GM12878 (cell line): Measurements from ENCODE around the gene KCTD2. TPM values are rescaled to one million over a fixed set of nuclear protein-coding genes. Genes with fewer than 3 reads are reported as not detected.

Experiments
- ATAC-seq: fragments of 200-7000 bp; cut with Tn5 transposase; 3 replicates; pipeline ENCODE4 v1.9.1; 2020; ENCODE audit warnings: mild to moderate bottlenecking, moderate library complexity
- BruUV-seq: library from RNA; stranded (reverse); fragments of 400-500 nt; replicated peaks from 2 replicates; lab custom pipeline; 2021; lab: Mats Ljungman, UMichigan
- CTCF ChIA-PET: fragments of 300-600 bp; sonication (Branson Sonifier 250); formaldehyde crosslinking; extraction: SDS; loops from one replicate; lab custom pipeline; 2021; ENCODE audit warnings: inconsistent platforms; lab: Yijun Ruan, JAX
- POLR2A ChIA-PET: fragments of 350-600 bp; formaldehyde crosslinking; extraction: SDS; loops from one replicate; lab custom pipeline; 2021; ENCODE audit warnings: inconsistent platforms; lab: Charles Lee
- RAD21 ChIA-PET: fragments of 300-600 bp; sonication (Branson Sonifier 250); formaldehyde crosslinking; loops from one replicate; lab custom pipeline; 2023; ENCODE audit warnings: antibody characterized with exemption; ENCODE audit not compliant: unreplicated experiment; lab: Charles Lee
- SMC1A ChIA-PET: fragments of 300-600 bp; sonication (Branson Sonifier 250); formaldehyde crosslinking; loops from one replicate; lab custom pipeline; 2023; ENCODE audit not compliant: unreplicated experiment, uncharacterized antibody; lab: Charles Lee
- DNase-seq: peaks from one replicate; pipeline ENCODE4 v3.0.0-alpha.2; 2011; ENCODE audit warnings: low read depth, low spot score
- FAIRE-seq: peaks from 3 replicates; lab custom pipeline; 2011; peaks lifted over from hg19 to GRCh38; lab: Jason Lieb, UNC
- H2AFZ ChIP-seq: 2 replicates; pipeline ENCODE4 v1.6.0; 2011; ENCODE audit warnings: low read depth, low read length, control low read depth; ENCODE audit not compliant: control insufficient read depth
- H3K27ac ChIP-seq: 2 replicates; pipeline ENCODE4 v1.5.1; 2011; ENCODE audit warnings: control low read depth; ENCODE audit not compliant: control insufficient read depth, insufficient read depth
- H3K27me3 ChIP-seq, 2 experiments: replicated peaks in 1 of 2; 2 replicates each; pipeline versions ENCODE4 v1.6.0 to v1.6.1; 2011; ENCODE audit warnings: low read length in 1 of 2; ENCODE audit not compliant: control insufficient read depth in 2 of 2, insufficient read depth in 2 of 2
- H3K36me3 ChIP-seq, 2 experiments: 2 replicates each; pipeline ENCODE4 v1.5.1; 2011; ENCODE audit warnings: low read length in 1 of 2; ENCODE audit not compliant: control insufficient read depth in 2 of 2, insufficient read depth in 2 of 2
- H3K4me1 ChIP-seq: 2 replicates; pipeline ENCODE4 v1.6.1; 2011; ENCODE audit warnings: mild to moderate bottlenecking, low read length, moderate library complexity, mixed read lengths; ENCODE audit not compliant: control insufficient read depth, insufficient read depth
- H3K4me2 ChIP-seq: 2 replicates; pipeline ENCODE4 v1.6.0; 2011; ENCODE audit warnings: control low read depth; ENCODE audit not compliant: control insufficient read depth, insufficient read depth
- H3K4me3 ChIP-seq: fragments of 200-600 bp; sonication (generic); 2 replicates; pipeline ENCODE4 v1.5.1; 2016
- H3K79me2 ChIP-seq: 2 replicates; pipeline ENCODE4 v1.6.0; 2011; ENCODE audit warnings: low read length; ENCODE audit not compliant: control insufficient read depth, insufficient read depth
- H3K9ac ChIP-seq: 2 replicates; pipeline ENCODE4 v1.8.0; 2011; ENCODE audit warnings: low read length, control low read depth, mixed read lengths; ENCODE audit not compliant: control insufficient read depth, insufficient read depth
- H3K9me3 ChIP-seq: replicated peaks from 3 replicates; pipeline ENCODE4 v1.5.1; 2011; ENCODE audit warnings: mild to moderate bottlenecking, low read length; ENCODE audit not compliant: control insufficient read depth, insufficient read depth
- H4K20me1 ChIP-seq: 2 replicates; pipeline ENCODE4 v1.6.0; 2011; ENCODE audit not compliant: control insufficient read depth, insufficient read depth
- CHD2 ChIP-seq: IDR thresholded peaks from 2 replicates; pipeline ENCODE4 v1.6.1; 2011; ENCODE audit warnings: low read depth, low read length, improper control_type of control experiment, borderline replicate concordance
- HDGF ChIP-seq: fragments of 450-650 bp; IDR thresholded peaks from 2 replicates; pipeline ENCODE4 v1.6.1; 2016; ENCODE audit warnings: antibody characterized with exemption
- POLR2AphosphoS5 ChIP-seq: IDR thresholded peaks from 2 replicates; pipeline ENCODE4 v1.6.1; 2011; ENCODE audit warnings: mild to moderate bottlenecking, low read length, inconsistent platforms
- RUNX3 ChIP-seq: IDR thresholded peaks from 2 replicates; pipeline ENCODE4 v1.6.1; 2012; ENCODE audit warnings: low read length, inconsistent platforms
- SMAD1 ChIP-seq: fragments of 450-650 bp; IDR thresholded peaks from 2 replicates; pipeline ENCODE4 v1.6.1; 2018; ENCODE audit warnings: mild to moderate bottlenecking, low read depth; ENCODE audit not compliant: partially characterized antibody
- SPI1 ChIP-seq: IDR thresholded peaks from 2 replicates; pipeline ENCODE4 v1.6.1; 2011; ENCODE audit warnings: low read depth, mild to moderate bottlenecking, low read length, moderate library complexity, borderline replicate concordance; ENCODE audit not compliant: insufficient read depth
- STAT1 ChIP-seq: fragments of 450-650 bp; conservative IDR thresholded peaks from 2 replicates; pipeline ENCODE4 v1.6.1; 2014; ENCODE audit warnings: antibody characterized with exemption, mild to moderate bottlenecking
- TAF1 ChIP-seq: IDR thresholded peaks from 2 replicates; pipeline ENCODE4 v1.6.1; 2011; ENCODE audit warnings: mild to moderate bottlenecking, low read depth, low read length, borderline replicate concordance
- TARDBP ChIP-seq: IDR thresholded peaks from 2 replicates; pipeline ENCODE4 v1.6.1; 2016; ENCODE audit warnings: borderline replicate concordance
- WGBS: methylation state at CpG from one replicate; pipeline ENCODE4 v1.1.6; 2016; ENCODE audit warnings: low lambda C conversion rate; ENCODE audit not compliant: insufficient replicate concordance, insufficient coverage; ENCODE audit errors: missing lambda C conversion rate; 5-methylcytosine and 5-hydroxymethylcytosine counted together
- in situ Hi-C: fragments of 300-500 bp; cut with MboI; formaldehyde crosslinking; loops from 9 replicates; pipeline ENCODE4 v1.14.3; 2018; ENCODE audit warnings: mixed read lengths
- intact Hi-C: fragments of 100-400 bp; cut with micrococcal nuclease; formaldehyde crosslinking; loops from one replicate; pipeline ENCODE4 v1.14.2; 2022; ENCODE audit not compliant: unreplicated experiment
- polyA plus RNA-seq, 11 experiments: library from polyadenylated mRNA; depleted of rRNA in 4 of 11; unstranded in 6 of 11; stranded (reverse) in 5 of 11; fragments of >200 nt; fragmentation: Nextera tagmentation in 4 of 11; fragmentation: Illumina TruSeq in 1 of 11; extraction: Ambion mirVana in 4 of 11; extraction: Trizol in 1 of 11; gene quantifications; 1 replicate in 1 of 11; 2 replicates in 10 of 11; pipeline versions ENCODE4 v1.2.1 to v1.2.3, GENCODE V29; 2011 to 2016; ENCODE audit warnings: inconsistent platforms in 2 of 11, missing spikeins in 2 of 11, low read depth in 1 of 11
- total RNA-seq, 4 experiments: library from RNA; depleted of rRNA in 3 of 4; stranded (reverse); fragments of >200 nt in 3 of 4; fragmentation: Illumina TruSeq in 1 of 4; extraction: Trizol in 1 of 4; gene quantifications; 2 replicates each; pipeline versions ENCODE4 v1.2.1 to v1.2.3, GENCODE V29; 2013 to 2021
- TF ChIP-seq, protein P1 (sequence below): fragments of 150-350 bp; IDR thresholded peaks from 2 replicates; pipeline ENCODE4 v1.6.1; 2014; ENCODE audit warnings: mild to moderate bottlenecking, low read depth, low read length
- TF ChIP-seq, protein P2 (sequence below): fragments of 450-650 bp; IDR thresholded peaks from 2 replicates; pipeline ENCODE4 v1.6.1; 2017; ENCODE audit warnings: mild to moderate bottlenecking, low read depth, inconsistent platforms; ENCODE audit not compliant: poor library complexity, severe bottlenecking

KCTD2 gene
- total and polyA plus RNA-seq, 10 of the 15 experiments (the other 5 are each of a cell fraction or from before 2014, with no cell fraction given) = 1.5 to 27.5 (median 13.7) TPM

DNA sequence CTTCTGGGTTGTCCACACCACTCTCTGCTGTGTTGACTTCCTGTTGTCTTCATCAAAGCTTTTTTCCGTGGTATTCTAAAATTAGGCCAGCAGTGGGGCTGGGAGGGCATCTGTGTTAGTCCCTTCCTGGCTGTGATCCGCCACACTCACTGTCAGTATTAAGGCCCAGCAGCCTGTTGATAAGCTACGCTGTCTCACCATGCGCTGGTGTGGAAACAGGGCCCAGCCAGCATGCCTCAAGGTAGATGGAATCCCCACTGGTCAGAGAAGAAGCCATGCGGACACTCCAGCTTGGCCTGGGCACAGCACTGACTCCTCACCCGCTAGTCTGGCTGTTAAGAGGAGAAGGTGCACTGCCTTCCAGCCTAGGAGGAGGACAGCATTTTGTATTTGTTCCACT is 48.2 kb upstream of the KCTD2 start:
- FAIRE-seq (no peak), DNase-seq (no peak), ATAC-seq (no peak)
- ChIA-PET CTCF (interaction anchor here (0.9 kb wide), 1 partner anchor 37 kb away, joined by 4 read pairs; no protein-coding TSS in a partner anchor), RAD21 (interaction anchor here (1.2 kb wide), 1 partner anchor 93 kb away, joined by 3 read pairs; no protein-coding TSS in a partner anchor), POLR2A (interaction anchor here (0.6 kb wide), 1 partner anchor 10 kb away, joined by 3 read pairs; no protein-coding TSS in a partner anchor), SMC1A (interaction anchor here (1.3 to 1.7 kb wide), 3 partner anchors 8 to 37 kb away, joined by 3 to 7 read pairs (median 3); no protein-coding TSS in a partner anchor)
- WGBS = 68% methylated on average over 6 of the region's 6 CpGs
- BruUV-seq = no TSS peak
- H3K4me1 ChIP-seq = no peaks in the 10 kb centered on the region
- no peak overlapping the region for H3K4me2 ChIP-seq
- no peaks in the 10 kb centered on the region for H3K9me3 ChIP-seq
- in situ Hi-C loops (no loop called here), intact Hi-C loops (no loop called here)
- H3K27me3 ChIP-seq = no peaks in the 10 kb centered on the region
- TF ChIP-seq HDGF (no peak), CHD2 (no peak), SPI1 (no peak), STAT1 (no peak), POLR2AphosphoS5 (no peak), TAF1 (no peak), TARDBP (no peak), RUNX3 (no peak), SMAD1 (no peak)
- TF ChIP-seq, protein P1, sequence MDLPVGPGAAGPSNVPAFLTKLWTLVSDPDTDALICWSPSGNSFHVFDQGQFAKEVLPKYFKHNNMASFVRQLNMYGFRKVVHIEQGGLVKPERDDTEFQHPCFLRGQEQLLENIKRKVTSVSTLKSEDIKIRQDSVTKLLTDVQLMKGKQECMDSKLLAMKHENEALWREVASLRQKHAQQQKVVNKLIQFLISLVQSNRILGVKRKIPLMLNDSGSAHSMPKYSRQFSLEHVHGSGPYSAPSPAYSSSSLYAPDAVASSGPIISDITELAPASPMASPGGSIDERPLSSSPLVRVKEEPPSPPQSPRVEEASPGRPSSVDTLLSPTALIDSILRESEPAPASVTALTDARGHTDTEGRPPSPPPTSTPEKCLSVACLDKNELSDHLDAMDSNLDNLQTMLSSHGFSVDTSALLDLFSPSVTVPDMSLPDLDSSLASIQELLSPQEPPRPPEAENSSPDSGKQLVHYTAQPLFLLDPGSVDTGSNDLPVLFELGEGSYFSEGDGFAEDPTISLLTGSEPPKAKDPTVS = no peak
- TF ChIP-seq, protein P2, sequence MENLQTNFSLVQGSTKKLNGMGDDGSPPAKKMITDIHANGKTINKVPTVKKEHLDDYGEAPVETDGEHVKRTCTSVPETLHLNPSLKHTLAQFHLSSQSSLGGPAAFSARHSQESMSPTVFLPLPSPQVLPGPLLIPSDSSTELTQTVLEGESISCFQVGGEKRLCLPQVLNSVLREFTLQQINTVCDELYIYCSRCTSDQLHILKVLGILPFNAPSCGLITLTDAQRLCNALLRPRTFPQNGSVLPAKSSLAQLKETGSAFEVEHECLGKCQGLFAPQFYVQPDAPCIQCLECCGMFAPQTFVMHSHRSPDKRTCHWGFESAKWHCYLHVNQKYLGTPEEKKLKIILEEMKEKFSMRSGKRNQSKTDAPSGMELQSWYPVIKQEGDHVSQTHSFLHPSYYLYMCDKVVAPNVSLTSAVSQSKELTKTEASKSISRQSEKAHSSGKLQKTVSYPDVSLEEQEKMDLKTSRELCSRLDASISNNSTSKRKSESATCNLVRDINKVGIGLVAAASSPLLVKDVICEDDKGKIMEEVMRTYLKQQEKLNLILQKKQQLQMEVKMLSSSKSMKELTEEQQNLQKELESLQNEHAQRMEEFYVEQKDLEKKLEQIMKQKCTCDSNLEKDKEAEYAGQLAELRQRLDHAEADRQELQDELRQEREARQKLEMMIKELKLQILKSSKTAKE = no peak
- H4K20me1 ChIP-seq = no peaks in the 10 kb centered on the region
- H3K36me3 ChIP-seq = no peaks in the 10 kb centered on the region
- no peak overlapping the region; the same call in 1 of the 2 replicates for H3K9ac ChIP-seq
- no peak overlapping the region for H2AFZ ChIP-seq
- H3K79me2 ChIP-seq = no peaks in the 10 kb centered on the region
- no peak overlapping the region for H3K27ac ChIP-seq
- no peak overlapping the region for H3K4me3 ChIP-seq
